HG03060 (cell line): ENCODE measurements around the gene KISS1.
"Not testable (repeated sequence)": the region's sequence is repeated elsewhere in the genome, so short reads cannot be mapped to it uniquely, and the experiment has no call there.

Source experiments
- ATAC-seq: cut with Tn5 transposase; IDR thresholded peaks from one replicate; pipeline ENCODE4 v1.9.1; 2021; ENCODE audit warnings: low read depth, moderate number of reproducible peaks; ENCODE audit not compliant: unreplicated experiment

The KISS1 gene

GRCh38 chr1:204196068-204196795 is at the start of gene KISS1:
TSS of gene KISS1 (minus strand) at chr1:204196491. CDS start at chr1:204192876, 3,615 bp downstream.
- no peak for ATAC-seq

DNA sequence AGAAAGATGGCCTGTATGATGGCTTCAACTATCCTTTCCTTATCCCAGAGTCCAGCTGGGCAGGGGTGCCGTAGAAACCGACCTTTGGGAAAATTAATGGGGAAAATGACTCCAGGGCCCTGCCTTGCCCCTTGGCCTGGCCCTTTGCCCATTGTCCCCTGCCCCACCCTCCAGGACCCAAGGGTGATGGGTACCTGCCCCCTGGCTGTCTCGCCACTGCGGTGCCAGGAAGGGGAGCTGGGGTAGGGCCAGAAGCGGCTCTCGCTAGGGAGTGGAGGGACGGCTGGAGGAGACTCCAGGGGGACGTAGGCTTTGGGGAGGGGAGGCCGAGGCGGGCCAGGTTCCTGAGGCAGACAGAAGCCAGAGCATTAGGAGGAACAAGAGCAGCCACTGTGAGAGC is 46.6 kb upstream of the KISS1 start:
- ATAC-seq: no peak

- ATAC-seq: no peak
Measured at GRCh38 chr1:204241914-204242313, 45.6 kb upstream of the KISS1 start.

- ATAC-seq: no peak
Measured at GRCh38 chr1:204241050-204241449, 44.8 kb upstream of the KISS1 start.

- no peak for ATAC-seq
Measured at GRCh38 chr1:204240233-204240632, 43.9 kb upstream of the KISS1 start.

DNA sequence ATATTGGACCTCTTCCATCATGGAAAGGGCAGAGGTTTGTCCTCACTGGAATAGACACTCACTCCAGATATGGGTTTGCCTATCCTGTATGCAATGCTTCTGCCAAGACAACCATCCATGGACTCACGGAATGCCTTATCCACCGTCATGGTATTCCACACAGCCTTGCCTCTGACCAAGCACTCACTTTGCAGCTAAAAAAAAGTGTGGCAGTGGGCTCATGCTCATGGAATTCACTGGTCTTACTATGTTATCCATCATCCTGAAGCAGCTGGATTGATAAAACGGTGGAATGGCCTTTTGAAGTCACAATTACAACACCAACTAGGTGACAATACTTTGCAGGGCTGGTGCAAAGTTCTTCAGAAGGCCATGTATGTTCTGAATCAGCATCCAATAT is 43.1 kb upstream of the KISS1 start:
- not testable (repeated sequence) for ATAC-seq

DNA sequence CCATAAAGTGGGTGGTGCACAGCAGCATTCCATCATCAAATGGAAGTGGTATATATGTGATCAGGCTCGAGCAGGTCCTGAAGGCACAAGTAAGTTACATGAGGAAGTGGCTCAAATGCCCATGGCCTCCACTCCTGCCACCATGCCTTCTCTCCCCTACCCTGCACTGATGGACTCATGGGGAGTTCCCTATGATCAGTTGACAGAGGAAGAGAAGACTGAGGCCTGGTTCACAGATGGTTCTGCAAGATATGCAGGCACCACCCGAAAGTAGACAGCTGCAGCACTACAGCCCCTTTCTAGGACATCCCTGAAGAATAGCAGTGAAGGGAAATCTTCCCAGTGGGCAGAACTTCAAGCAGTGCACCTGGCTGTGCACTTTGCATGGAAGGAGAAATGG is 42.2 kb upstream of the KISS1 start:
- not testable (repeated sequence) for ATAC-seq

DNA sequence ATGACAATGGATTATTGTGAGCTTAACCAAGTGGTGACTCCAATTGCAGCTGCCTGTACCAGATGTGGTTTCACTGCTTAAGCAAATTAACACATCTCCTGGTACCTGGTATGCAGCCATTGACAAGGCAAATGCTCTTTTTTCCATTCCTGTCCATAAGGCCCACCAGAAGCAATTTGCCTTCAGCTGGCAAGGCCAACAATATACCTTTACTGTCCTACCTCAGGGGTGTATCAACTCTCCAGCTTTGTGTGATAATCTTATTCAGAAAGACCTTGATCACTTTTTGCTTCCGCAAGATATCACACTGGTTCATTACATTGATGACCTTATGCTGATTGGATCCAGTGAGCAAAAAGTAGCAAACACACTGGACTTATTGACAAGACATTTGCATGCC is 41.2 kb upstream of the KISS1 start:
- not testable (repeated sequence) for ATAC-seq

- ATAC-seq: no peak
Measured at GRCh38 chr1:204232526-204232925, 36.2 kb upstream of the KISS1 start.

- ATAC-seq: no peak
Measured at GRCh38 chr1:204230211-204230610, 33.9 kb upstream of the KISS1 start.

GRCh38 chr1:204228896-204229295 is 32.6 kb upstream of the KISS1 start:
- no peak for ATAC-seq

DNA sequence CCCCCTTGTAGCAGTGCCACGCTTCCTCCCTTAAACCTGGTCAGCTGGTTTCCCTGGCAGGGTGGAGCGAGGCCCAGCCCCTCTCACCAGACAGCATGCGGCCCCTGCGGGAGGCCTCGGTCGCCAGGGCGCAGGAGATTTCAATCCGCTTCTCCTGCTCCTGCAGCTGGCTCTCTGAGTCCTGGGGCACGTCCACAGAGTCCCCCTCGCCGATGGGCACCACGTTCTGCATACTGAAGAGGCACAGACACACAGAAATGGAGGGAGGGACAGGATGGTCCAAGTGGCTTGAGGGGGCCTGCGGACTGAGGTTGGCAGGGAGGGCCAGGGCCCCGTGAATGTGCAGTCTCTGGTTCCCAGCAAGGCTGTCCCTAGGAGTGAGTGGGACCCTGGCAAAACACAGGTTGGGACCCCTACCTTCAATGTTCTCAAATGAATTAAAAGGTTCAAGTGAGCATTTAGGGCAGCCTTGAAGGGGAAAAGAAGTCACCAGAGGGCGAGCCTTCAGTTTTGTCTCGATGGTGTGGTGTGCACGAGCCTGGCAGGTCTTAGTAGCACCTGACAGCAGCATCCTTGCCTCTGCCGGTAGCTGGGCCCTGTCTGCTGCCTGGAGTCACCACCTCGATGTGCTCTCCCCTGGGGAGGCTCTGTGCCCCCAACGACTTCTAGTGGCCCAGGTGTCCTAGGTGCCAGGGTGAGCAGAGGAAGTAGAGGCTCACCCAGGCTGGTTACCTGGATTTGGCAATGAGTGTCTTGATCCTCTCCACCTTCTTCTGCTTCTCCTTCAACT is 31.9 kb upstream of the KISS1 start:
- no peak for ATAC-seq

DNA sequence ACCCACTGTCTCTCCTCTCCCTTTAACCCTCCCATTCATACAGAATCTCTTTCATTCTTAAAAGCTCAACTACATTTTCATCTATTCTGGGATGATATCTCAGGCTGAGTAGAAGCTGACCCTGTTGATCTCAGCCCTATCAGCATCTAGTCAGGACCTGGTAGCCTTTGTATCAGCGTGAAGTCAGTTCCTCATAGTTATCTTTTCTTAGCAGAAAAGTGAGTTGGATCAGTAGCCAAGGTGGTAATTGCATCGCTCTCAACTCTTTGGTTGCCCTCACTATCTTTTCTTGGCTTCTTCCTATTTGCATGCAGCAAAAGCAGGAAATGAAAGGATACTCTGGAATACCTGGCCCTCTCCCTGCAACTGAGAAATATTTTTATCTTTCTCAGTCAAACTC is 31.1 kb upstream of the KISS1 start:
- no peak for ATAC-seq

GRCh38 chr1:204225841-204226735 is 29.8 kb upstream of the KISS1 start:
- ATAC-seq: no peak

DNA sequence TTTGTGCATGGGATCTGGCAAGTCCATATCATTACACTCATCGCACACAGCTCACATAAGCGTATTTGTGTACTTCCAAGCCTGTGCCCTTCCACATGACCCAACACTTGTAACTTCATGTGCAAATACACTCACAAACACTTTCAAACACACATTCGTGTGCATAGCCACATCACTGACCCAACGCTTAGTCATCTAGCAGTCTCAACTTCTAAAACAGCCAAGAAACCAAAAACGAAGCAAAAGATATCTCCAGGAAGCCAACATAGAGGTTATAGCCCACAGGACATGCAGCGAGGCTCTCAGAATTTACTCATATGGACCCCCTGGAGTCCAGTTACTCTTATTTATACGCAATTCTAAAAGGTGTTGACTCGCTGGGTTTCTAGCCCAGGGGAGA is 28.4 kb upstream of the KISS1 start:
- no peak for ATAC-seq

GRCh38 chr1:204223129-204223860 is 27.0 kb upstream of the KISS1 start:
- no peak for ATAC-seq

DNA sequence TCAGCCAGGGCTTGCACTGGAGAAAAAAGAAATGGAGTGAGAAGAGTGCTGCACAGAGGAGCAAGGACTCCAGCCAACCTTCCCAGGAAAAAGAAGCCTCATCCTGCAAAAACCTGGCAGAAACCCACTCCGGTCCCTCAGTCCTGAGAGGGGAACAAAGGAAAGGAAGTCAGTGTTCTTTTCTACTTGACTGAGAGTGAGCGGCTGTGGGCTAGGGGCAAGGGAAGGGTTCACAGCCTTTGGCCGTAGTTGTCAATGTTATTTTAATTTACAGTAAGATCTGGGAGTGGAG is 26.4 kb upstream of the KISS1 start:
- ATAC-seq: no peak

- ATAC-seq: no peak
Measured at GRCh38 chr1:204222006-204222763, 25.9 kb upstream of the KISS1 start.

DNA sequence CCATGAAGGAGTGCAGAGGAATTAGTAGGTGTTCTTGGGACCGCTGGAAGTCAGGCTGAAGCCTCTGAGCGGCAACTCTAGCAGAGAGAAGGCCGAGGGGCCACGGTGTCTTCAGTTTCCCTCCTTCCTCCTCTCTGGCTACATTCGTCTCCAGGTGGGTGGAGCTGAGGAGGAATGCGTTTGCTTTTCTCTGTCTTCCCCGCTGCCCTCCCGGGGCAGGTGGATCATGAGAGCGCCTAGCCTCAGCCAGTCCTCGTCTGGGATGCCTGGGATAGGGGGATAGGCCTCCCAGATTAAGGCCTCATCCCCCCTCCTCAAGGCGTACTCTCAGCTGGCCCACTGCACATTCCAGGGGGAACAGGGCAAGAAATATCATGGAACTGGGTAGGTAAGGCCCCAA is 25.0 kb upstream of the KISS1 start:
- ATAC-seq: no peak
